Effector memory CD4-positive, alpha-beta T cell (primary cell): Measurements from ENCODE around the gene ITGA1.

Experiments used
- DNase-seq, 3 donors: peaks; one replicate each; pipeline ENCODE4 v3.0.0-alpha.2; 2020
- H3K27ac ChIP-seq: 2 replicates; pipeline ENCODE4 v1.7.0; 2013; ENCODE audit warnings: mild to moderate bottlenecking, low read length, moderate library complexity; ENCODE audit not compliant: insufficient read depth, poor library complexity, severe bottlenecking
- H3K27me3 ChIP-seq: replicated peaks from 2 replicates; pipeline ENCODE4 v1.7.0; 2013; ENCODE audit warnings: mild to moderate bottlenecking, low read length; ENCODE audit not compliant: insufficient read depth, control insufficient read depth, poor library complexity, severe bottlenecking
- H3K36me3 ChIP-seq: 2 replicates; pipeline ENCODE4 v1.7.0; 2013; ENCODE audit warnings: mild to moderate bottlenecking, low read length, moderate library complexity; ENCODE audit not compliant: control insufficient read depth, insufficient read depth
- H3K4me1 ChIP-seq: 2 replicates; pipeline ENCODE4 v1.7.0; 2013; ENCODE audit warnings: low read length, mild to moderate bottlenecking; ENCODE audit not compliant: control insufficient read depth, insufficient read depth, poor library complexity, severe bottlenecking
- H3K4me3 ChIP-seq: 2 replicates; pipeline ENCODE4 v1.7.0; 2013; ENCODE audit warnings: low read length, low read depth, mild to moderate bottlenecking; ENCODE audit not compliant: insufficient read depth, poor library complexity, severe bottlenecking
- H3K9me3 ChIP-seq: 2 replicates; pipeline ENCODE4 v1.7.0; 2013; ENCODE audit warnings: mild to moderate bottlenecking, low read length, moderate library complexity; ENCODE audit not compliant: control insufficient read depth

ITGA1 gene

GRCh38 chr5:52822437-52822836 is 34.7 kb downstream of the ITGA1 start:
- no peaks in the 10 kb centered on the region for H3K36me3 ChIP-seq
- H3K27ac ChIP-seq: no peak overlapping the region
- no peaks in the 10 kb centered on the region for H3K27me3 ChIP-seq
- H3K4me1 ChIP-seq: no peaks in the 10 kb centered on the region
- H3K4me3 ChIP-seq: no peak overlapping the region
- no peaks in the 10 kb centered on the region for H3K9me3 ChIP-seq
- no peak for DNase-seq

GRCh38 chr5:52824827-52825226 is 37.1 kb downstream of the ITGA1 start:
- Histone ChIP-seq H3K4me3 (no peak overlapping the region), H3K9me3 (no peaks in the 10 kb centered on the region), H3K36me3 (no peaks in the 10 kb centered on the region), H3K27me3 (no peaks in the 10 kb centered on the region), H3K4me1 (no peaks in the 10 kb centered on the region), H3K27ac (no peak overlapping the region)
- DNase-seq: no peak

GRCh38 chr5:52825826-52826225 is 38.1 kb downstream of the ITGA1 start:
- no peaks in the 10 kb centered on the region for H3K4me1 ChIP-seq
- no peaks in the 10 kb centered on the region for H3K9me3 ChIP-seq
- DNase-seq: no peak
- H3K4me3 ChIP-seq: no peak overlapping the region
- no peak overlapping the region for H3K27ac ChIP-seq
- no peaks in the 10 kb centered on the region for H3K36me3 ChIP-seq
- no peaks in the 10 kb centered on the region for H3K27me3 ChIP-seq

GRCh38 chr5:52827815-52828214 is 40.1 kb downstream of the ITGA1 start:
- no peak for DNase-seq
- Histone ChIP-seq H3K36me3 (no peaks in the 10 kb centered on the region), H3K4me3 (no peak overlapping the region), H3K27me3 (no peaks in the 10 kb centered on the region), H3K9me3 (no peaks in the 10 kb centered on the region), H3K27ac (no peak overlapping the region), H3K4me1 (no peaks in the 10 kb centered on the region)

- no peak overlapping the region for H3K4me3 ChIP-seq
- no peaks in the 10 kb centered on the region for H3K36me3 ChIP-seq
- no peak for DNase-seq
- no peaks in the 10 kb centered on the region for H3K9me3 ChIP-seq
- no peak overlapping the region for H3K27ac ChIP-seq
- no peaks in the 10 kb centered on the region for H3K27me3 ChIP-seq
- no peaks in the 10 kb centered on the region for H3K4me1 ChIP-seq
Observed at GRCh38 chr5:52829664-52830063, 41.9 kb downstream of the ITGA1 start.

- Histone ChIP-seq H3K27ac (no peak overlapping the region), H3K4me3 (no peak overlapping the region), H3K27me3 (no peaks in the 10 kb centered on the region), H3K4me1 (no peaks in the 10 kb centered on the region), H3K9me3 (no peaks in the 10 kb centered on the region), H3K36me3 (no peaks in the 10 kb centered on the region)
- no peak for DNase-seq
Observed at GRCh38 chr5:52830650-52831049, 42.9 kb downstream of the ITGA1 start.

GRCh38 chr5:52831786-52832511 is 44.2 kb downstream of the ITGA1 start:
- no peak for DNase-seq
- no peak overlapping the region for H3K4me3 ChIP-seq
- no peak overlapping the region for H3K27ac ChIP-seq
- H3K36me3 ChIP-seq: no peaks in the 10 kb centered on the region
- no peaks in the 10 kb centered on the region for H3K27me3 ChIP-seq
- no peaks in the 10 kb centered on the region for H3K4me1 ChIP-seq
- H3K9me3 ChIP-seq: no peaks in the 10 kb centered on the region

GRCh38 chr5:52834320-52834719 is 46.6 kb downstream of the ITGA1 start:
- Histone ChIP-seq H3K4me3 (no peak overlapping the region), H3K9me3 (no peaks in the 10 kb centered on the region), H3K4me1 (no peaks in the 10 kb centered on the region), H3K36me3 (no peaks in the 10 kb centered on the region), H3K27ac (no peak overlapping the region), H3K27me3 (no peaks in the 10 kb centered on the region)
- no peak for DNase-seq

GRCh38 chr5:52837068-52837467 is 49.4 kb downstream of the ITGA1 start:
- Histone ChIP-seq H3K4me3 (no peak overlapping the region), H3K9me3 (no peaks in the 10 kb centered on the region), H3K27me3 (no peaks in the 10 kb centered on the region), H3K27ac (no peak overlapping the region), H3K4me1 (no peaks in the 10 kb centered on the region), H3K36me3 (no peaks in the 10 kb centered on the region)
- DNase-seq: no peak

GRCh38 chr5:52837591-52838001 is 49.9 kb downstream of the ITGA1 start:
- no peak for DNase-seq
- Histone ChIP-seq H3K4me1 (no peaks in the 10 kb centered on the region), H3K36me3 (no peaks in the 10 kb centered on the region), H3K27me3 (no peaks in the 10 kb centered on the region), H3K4me3 (no peak overlapping the region), H3K27ac (no peak overlapping the region), H3K9me3 (no peaks in the 10 kb centered on the region)
